ENCODE results near the gene FAM149A. TPM values are rescaled to one million over a fixed set of nuclear protein-coding genes. Genes with fewer than 3 reads are reported as not detected.
A peak's percentile ranks its signal among the peaks of the same experiment; 100 is the strongest.

Gene FAM149A
- total RNA-seq, 1 experiment from 2014 or later, result 1.9 TPM

- H3K79me2 ChIP-seq (ENCODE audit: low read length), result no peaks in the 10 kb centered on the region
- H2AFZ ChIP-seq (ENCODE audit: low read length), result no peak overlapping the region
- H3K36me3 ChIP-seq (ENCODE audit: insufficient read depth, low read length), result no peaks in the 10 kb centered on the region
- H3K27ac ChIP-seq (ENCODE audit: low read length), result no peak overlapping the region
- no peaks in the 10 kb centered on the region for H3K9me2 ChIP-seq (replicated peaks; ENCODE audit: insufficient read depth, low read length)
- H3K4me1 ChIP-seq (ENCODE audit: low read length), result peaks cover 22% of the 10 kb centered on the region
- H3K4me3 ChIP-seq (ENCODE audit: low read length), result no peak overlapping the region
- no peaks in the 10 kb centered on the region for H3K27me3 ChIP-seq (ENCODE audit: low read length)
- H3K9me3 ChIP-seq (ENCODE audit: low read length), result no peaks in the 10 kb centered on the region
- H4K20me1 ChIP-seq (ENCODE audit: insufficient read depth, low read depth, low read length), result no peaks in the 10 kb centered on the region
- H3K4me2 ChIP-seq (ENCODE audit: low read depth, low read length, poor library complexity, severe bottlenecking), result no peak overlapping the region
- no peak overlapping the region for H3K9ac ChIP-seq (ENCODE audit: low read length)
- DNase-seq, result no peak
These were observed 30.4 kb downstream of the FAM149A start for GRCh38 chr4:186134861-186135260.

- Histone ChIP-seq H3K9me3 (ENCODE audit: low read length) (no peaks in the 10 kb centered on the region), H3K36me3 (ENCODE audit: insufficient read depth, low read length) (no peaks in the 10 kb centered on the region), H3K9ac (ENCODE audit: low read length) (no peak overlapping the region; the same call in 1 of the 2 replicates), H3K27ac (ENCODE audit: low read length) (no peak overlapping the region), H3K9me2 (replicated peaks; ENCODE audit: insufficient read depth, low read length) (no peaks in the 10 kb centered on the region), H4K20me1 (ENCODE audit: insufficient read depth, low read depth, low read length) (no peaks in the 10 kb centered on the region), H3K4me1 (ENCODE audit: low read length) (peaks cover 24% of the 10 kb centered on the region), H3K4me2 (ENCODE audit: low read depth, low read length, poor library complexity, severe bottlenecking) (peak overlapping the region; percentile 70), H3K79me2 (ENCODE audit: low read length) (no peaks in the 10 kb centered on the region), H2AFZ (ENCODE audit: low read length) (peak overlapping the region; percentile 43; the same call in 1 of the 2 replicates), H3K27me3 (ENCODE audit: low read length) (no peaks in the 10 kb centered on the region), H3K4me3 (ENCODE audit: low read length) (peak overlapping the region; percentile 54; the same call in 1 of the 2 replicates)
- peak; percentile 65 for DNase-seq
These were observed 32.8 kb downstream of the FAM149A start for GRCh38 chr4:186137196-186137794.

GRCh38 chr4:186144198-186144945, 39.9 kb downstream of the FAM149A start:
- DNase-seq, result no peak
- Histone ChIP-seq H4K20me1 (ENCODE audit: insufficient read depth, low read depth, low read length) (no peaks in the 10 kb centered on the region), H3K4me1 (ENCODE audit: low read length) (peaks cover 12% of the 10 kb centered on the region), H3K36me3 (ENCODE audit: insufficient read depth, low read length) (no peaks in the 10 kb centered on the region), H3K4me3 (ENCODE audit: low read length) (no peak overlapping the region), H3K9me3 (ENCODE audit: low read length) (no peaks in the 10 kb centered on the region), H3K4me2 (ENCODE audit: low read depth, low read length, poor library complexity, severe bottlenecking) (no peak overlapping the region), H3K27me3 (ENCODE audit: low read length) (no peaks in the 10 kb centered on the region), H3K79me2 (ENCODE audit: low read length) (no peaks in the 10 kb centered on the region), H2AFZ (ENCODE audit: low read length) (no peak overlapping the region), H3K9ac (ENCODE audit: low read length) (no peak overlapping the region), H3K27ac (ENCODE audit: low read length) (no peak overlapping the region), H3K9me2 (replicated peaks; ENCODE audit: insufficient read depth, low read length) (no peaks in the 10 kb centered on the region)

GRCh38 chr4:186144946-186145569, 40.6 kb downstream of the FAM149A start:
- H4K20me1 ChIP-seq (ENCODE audit: insufficient read depth, low read depth, low read length), result no peaks in the 10 kb centered on the region
- H3K4me3 ChIP-seq (ENCODE audit: low read length), result no peak overlapping the region
- H3K36me3 ChIP-seq (ENCODE audit: insufficient read depth, low read length), result no peaks in the 10 kb centered on the region
- no peaks in the 10 kb centered on the region for H3K9me3 ChIP-seq (ENCODE audit: low read length)
- no peak overlapping the region for H3K9ac ChIP-seq (ENCODE audit: low read length)
- H3K27me3 ChIP-seq (ENCODE audit: low read length), result no peaks in the 10 kb centered on the region
- H3K79me2 ChIP-seq (ENCODE audit: low read length), result no peaks in the 10 kb centered on the region
- no peak overlapping the region for H2AFZ ChIP-seq (ENCODE audit: low read length)
- DNase-seq, result no peak
- no peak overlapping the region for H3K27ac ChIP-seq (ENCODE audit: low read length)
- H3K9me2 ChIP-seq (replicated peaks; ENCODE audit: insufficient read depth, low read length), result no peaks in the 10 kb centered on the region
- H3K4me1 ChIP-seq (ENCODE audit: low read length), result peaks cover 12% of the 10 kb centered on the region
- H3K4me2 ChIP-seq (ENCODE audit: low read depth, low read length, poor library complexity, severe bottlenecking), result no peak overlapping the region

GRCh38 chr4:186146458-186146857, 42.0 kb downstream of the FAM149A start:
- no peaks in the 10 kb centered on the region for H3K9me2 ChIP-seq (replicated peaks; ENCODE audit: insufficient read depth, low read length)
- DNase-seq, result no peak
- no peak overlapping the region for H3K9ac ChIP-seq (ENCODE audit: low read length)
- H3K4me1 ChIP-seq (ENCODE audit: low read length), result peaks cover 17% of the 10 kb centered on the region
- no peaks in the 10 kb centered on the region for H3K9me3 ChIP-seq (ENCODE audit: low read length)
- H2AFZ ChIP-seq (ENCODE audit: low read length), result no peak overlapping the region
- H3K4me3 ChIP-seq (ENCODE audit: low read length), result no peak overlapping the region
- no peaks in the 10 kb centered on the region for H3K27me3 ChIP-seq (ENCODE audit: low read length)
- H3K36me3 ChIP-seq (ENCODE audit: insufficient read depth, low read length), result no peaks in the 10 kb centered on the region
- H3K79me2 ChIP-seq (ENCODE audit: low read length), result no peaks in the 10 kb centered on the region
- H3K27ac ChIP-seq (ENCODE audit: low read length), result no peak overlapping the region
- H3K4me2 ChIP-seq (ENCODE audit: low read depth, low read length, poor library complexity, severe bottlenecking), result no peak overlapping the region
- H4K20me1 ChIP-seq (ENCODE audit: insufficient read depth, low read depth, low read length), result no peaks in the 10 kb centered on the region

- no peak overlapping the region for H3K4me2 ChIP-seq (ENCODE audit: low read depth, low read length, poor library complexity, severe bottlenecking)
- no peak overlapping the region for H3K27ac ChIP-seq (ENCODE audit: low read length)
- H3K4me3 ChIP-seq (ENCODE audit: low read length), result no peak overlapping the region
- peaks cover 32% of the 10 kb centered on the region for H3K4me1 ChIP-seq (ENCODE audit: low read length)
- no peaks in the 10 kb centered on the region for H3K9me2 ChIP-seq (replicated peaks; ENCODE audit: insufficient read depth, low read length)
- H3K79me2 ChIP-seq (ENCODE audit: low read length), result no peaks in the 10 kb centered on the region
- H3K27me3 ChIP-seq (ENCODE audit: low read length), result no peaks in the 10 kb centered on the region
- no peaks in the 10 kb centered on the region for H3K36me3 ChIP-seq (ENCODE audit: insufficient read depth, low read length)
- H4K20me1 ChIP-seq (ENCODE audit: insufficient read depth, low read depth, low read length), result no peaks in the 10 kb centered on the region
- no peak overlapping the region for H3K9ac ChIP-seq (ENCODE audit: low read length)
- no peak for DNase-seq
- no peaks in the 10 kb centered on the region for H3K9me3 ChIP-seq (ENCODE audit: low read length)
- no peak overlapping the region for H2AFZ ChIP-seq (ENCODE audit: low read length)
These were observed 44.0 kb downstream of the FAM149A start for GRCh38 chr4:186148336-186148975.

GRCh38 chr4:186149872-186150271, 45.4 kb downstream of the FAM149A start:
- DNase-seq, result no peak
- no peak overlapping the region for H3K4me2 ChIP-seq (ENCODE audit: low read depth, low read length, poor library complexity, severe bottlenecking)
- no peaks in the 10 kb centered on the region for H3K27me3 ChIP-seq (ENCODE audit: low read length)

GRCh38 chr4:186150926-186151325, 46.4 kb downstream of the FAM149A start:
- no peak overlapping the region for H2AFZ ChIP-seq (ENCODE audit: low read length)
- H4K20me1 ChIP-seq (ENCODE audit: insufficient read depth, low read depth, low read length), result no peaks in the 10 kb centered on the region
- H3K27me3 ChIP-seq (ENCODE audit: low read length), result no peaks in the 10 kb centered on the region
- DNase-seq, result no peak
- H3K9me3 ChIP-seq (ENCODE audit: low read length), result no peaks in the 10 kb centered on the region
- H3K4me1 ChIP-seq (ENCODE audit: low read length), result peaks cover 49% of the 10 kb centered on the region
- H3K79me2 ChIP-seq (ENCODE audit: low read length), result no peaks in the 10 kb centered on the region
- peak overlapping the region; percentile 0; the same call in 1 of the 2 replicates for H3K4me3 ChIP-seq (ENCODE audit: low read length)
- peak overlapping the region; percentile 28; the same call in 1 of the 2 replicates for H3K9ac ChIP-seq (ENCODE audit: low read length)
- H3K27ac ChIP-seq (ENCODE audit: low read length), result peak overlapping the region; percentile 63
- no peaks in the 10 kb centered on the region for H3K36me3 ChIP-seq (ENCODE audit: insufficient read depth, low read length)
- no peaks in the 10 kb centered on the region for H3K9me2 ChIP-seq (replicated peaks; ENCODE audit: insufficient read depth, low read length)
- H3K4me2 ChIP-seq (ENCODE audit: low read depth, low read length, poor library complexity, severe bottlenecking), result peak overlapping the region; percentile 64

More at GRCh38 chr4:186149872-186150271, 45.4 kb downstream of the FAM149A start:
- H3K4me3 ChIP-seq (ENCODE audit: low read length), result no peak overlapping the region
- no peak overlapping the region for H3K9ac ChIP-seq (ENCODE audit: low read length)
- no peak overlapping the region for H3K27ac ChIP-seq (ENCODE audit: low read length)
- no peaks in the 10 kb centered on the region for H3K79me2 ChIP-seq (ENCODE audit: low read length)
- no peaks in the 10 kb centered on the region for H3K9me3 ChIP-seq (ENCODE audit: low read length)
- peaks cover 42% of the 10 kb centered on the region for H3K4me1 ChIP-seq (ENCODE audit: low read length)
- H3K36me3 ChIP-seq (ENCODE audit: insufficient read depth, low read length), result no peaks in the 10 kb centered on the region
- no peak overlapping the region for H2AFZ ChIP-seq (ENCODE audit: low read length)
- no peaks in the 10 kb centered on the region for H3K9me2 ChIP-seq (replicated peaks; ENCODE audit: insufficient read depth, low read length)
- no peaks in the 10 kb centered on the region for H4K20me1 ChIP-seq (ENCODE audit: insufficient read depth, low read depth, low read length)
